ENCODE measurements around the gene CLK2. TPM values are rescaled to one million over a fixed set of nuclear protein-coding genes. Genes with fewer than 3 reads are reported as not detected.

CLK2 gene
- 20.7 and 43.7 TPM in 2 replicates for total RNA-seq

- no peak for DNase-seq (ENCODE audit: low read depth)
Observed at GRCh38 chr1:155273343-155274245, at the start of gene CLK2. CLK2 (minus strand) TSS chr1:155273504; CDS start chr1:155270977, 2,527 bp downstream.

GRCh38 chr1:155322571-155322952 is 49.3 kb upstream of the CLK2 start:
- no peak for DNase-seq (ENCODE audit: low read depth)
- no peak for TF ChIP-seq CTCF (conservative IDR thresholded peaks at IDR 0.05; ENCODE audit: low read depth, low read length)
- peak overlapping the region; percentile 98 for H3K4me3 ChIP-seq (ENCODE audit: low read depth, low read length)

More at GRCh38 chr1:155273343-155274245, at the start of gene CLK2:
- H3K4me3 ChIP-seq (ENCODE audit: low read depth, low read length): peak within 1 kb of the TSS; percentile 59
- TF ChIP-seq CTCF (conservative IDR thresholded peaks at IDR 0.05; ENCODE audit: low read depth, low read length): no peak

- H3K4me3 ChIP-seq (ENCODE audit: low read depth, low read length): peak overlapping the region; percentile 98
- DNase-seq (ENCODE audit: low read depth): no peak
- no peak for TF ChIP-seq CTCF (conservative IDR thresholded peaks at IDR 0.05; ENCODE audit: low read depth, low read length)
Observed at GRCh38 chr1:155321639-155322503, 48.6 kb upstream of the CLK2 start.

GRCh38 chr1:155320661-155321617 is 47.6 kb upstream of the CLK2 start, which contains the start of gene RUSC1:
RUSC1 (plus strand) TSS chr1:155320894; CDS start chr1:155321774, 880 bp downstream.
- H3K4me3 ChIP-seq (ENCODE audit: low read depth, low read length): peak within 1 kb of the TSS; percentile 37
- no peak for TF ChIP-seq CTCF (conservative IDR thresholded peaks at IDR 0.05; ENCODE audit: low read depth, low read length)
- no peak for DNase-seq (ENCODE audit: low read depth)

- no peak for TF ChIP-seq CTCF (conservative IDR thresholded peaks at IDR 0.05; ENCODE audit: low read depth, low read length)
- H3K4me3 ChIP-seq (ENCODE audit: low read depth, low read length): peak overlapping the region; percentile 37
- DNase-seq (ENCODE audit: low read depth): no peak
Observed at GRCh38 chr1:155320252-155320651, 46.9 kb upstream of the CLK2 start.

DNA sequence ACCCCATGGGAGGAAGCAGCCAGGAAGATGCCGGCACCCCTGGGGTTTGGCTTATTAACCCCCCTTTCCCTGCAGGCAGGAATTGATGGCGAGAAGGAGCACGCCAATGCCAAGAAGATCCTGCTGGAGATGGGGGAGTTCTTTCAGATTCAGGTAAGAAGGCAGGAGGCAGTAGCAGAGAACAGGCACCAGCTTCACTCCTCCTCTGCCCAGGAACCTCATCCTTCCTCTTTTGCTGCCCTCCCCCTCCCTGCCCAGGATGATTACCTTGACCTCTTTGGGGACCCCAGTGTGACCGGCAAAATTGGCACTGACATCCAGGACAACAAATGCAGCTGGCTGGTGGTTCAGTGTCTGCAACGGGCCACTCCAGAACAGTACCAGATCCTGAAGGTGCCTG is 46.2 kb upstream of the CLK2 start:
- no peak for TF ChIP-seq CTCF (conservative IDR thresholded peaks at IDR 0.05; ENCODE audit: low read depth, low read length)

More for the DNA sequence above, 46.2 kb upstream of the CLK2 start:
- H3K4me3 ChIP-seq (ENCODE audit: low read depth, low read length): no peak overlapping the region
- DNase-seq (ENCODE audit: low read depth): no peak

Measured in epithelial cell of proximal tubule (primary cell).